HG02852 (cell line): ENCODE data around the gene UNC13A.

Source experiments
- ATAC-seq: cut with Tn5 transposase; IDR thresholded peaks from one replicate; pipeline ENCODE4 v1.9.1; 2021; ENCODE audit warnings: mild to moderate bottlenecking, moderate library complexity; ENCODE audit not compliant: unreplicated experiment

UNC13A gene

DNA sequence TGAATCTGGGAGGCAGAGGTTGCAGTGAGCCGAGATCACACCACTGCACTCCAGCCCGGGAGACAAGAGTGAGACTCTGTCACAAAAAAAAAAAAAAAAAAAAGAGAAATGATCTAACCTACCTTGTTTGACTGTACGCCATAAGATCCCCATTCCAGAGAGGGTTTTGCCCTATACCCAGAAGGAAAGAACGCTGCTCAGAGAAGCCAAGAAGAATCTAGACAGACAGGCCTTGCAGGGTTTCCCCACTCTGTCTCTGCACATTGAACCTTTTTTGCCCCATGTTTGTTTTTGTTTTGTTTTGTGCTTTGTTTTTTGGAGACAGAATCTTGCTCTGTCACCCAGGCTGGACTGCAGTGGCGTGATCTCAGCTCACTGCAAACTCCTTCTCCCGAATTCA lies 23.7 kb upstream of the UNC13A start:
- no peak for ATAC-seq

GRCh38 chr19:17706750-17707181 lies 18.6 kb upstream of the UNC13A start:
- no peak for ATAC-seq

- no peak for ATAC-seq
Observed at GRCh38 chr19:17703824-17704463, 15.8 kb upstream of the UNC13A start.

DNA sequence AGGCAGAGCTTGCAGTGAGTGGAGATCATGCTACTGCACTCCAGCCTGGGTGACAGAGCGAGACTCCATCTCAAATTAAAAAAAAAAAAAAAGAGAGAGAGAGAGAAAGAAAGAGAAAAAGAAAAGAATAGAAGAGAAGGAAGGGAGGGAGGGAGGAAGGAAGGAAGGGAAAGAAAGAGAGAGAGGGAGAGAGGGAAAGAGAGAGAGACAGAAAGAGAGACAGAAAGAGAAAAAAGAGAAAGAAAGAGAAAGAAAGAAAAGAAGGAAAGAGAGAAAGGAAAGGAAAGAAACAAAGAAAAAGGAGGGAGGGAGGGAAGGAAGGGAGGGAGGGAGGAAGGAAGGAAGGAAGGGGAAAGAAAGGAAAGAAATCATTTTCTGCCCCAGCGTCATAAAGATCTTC lies 7.0 kb upstream of the UNC13A start:
- no peak for ATAC-seq

GRCh38 chr19:17692566-17692965 lies 4.4 kb upstream of the UNC13A start:
- ATAC-seq: no peak

GRCh38 chr19:17688853-17689595 lies 870 bp upstream of the UNC13A start:
- no peak for ATAC-seq

DNA sequence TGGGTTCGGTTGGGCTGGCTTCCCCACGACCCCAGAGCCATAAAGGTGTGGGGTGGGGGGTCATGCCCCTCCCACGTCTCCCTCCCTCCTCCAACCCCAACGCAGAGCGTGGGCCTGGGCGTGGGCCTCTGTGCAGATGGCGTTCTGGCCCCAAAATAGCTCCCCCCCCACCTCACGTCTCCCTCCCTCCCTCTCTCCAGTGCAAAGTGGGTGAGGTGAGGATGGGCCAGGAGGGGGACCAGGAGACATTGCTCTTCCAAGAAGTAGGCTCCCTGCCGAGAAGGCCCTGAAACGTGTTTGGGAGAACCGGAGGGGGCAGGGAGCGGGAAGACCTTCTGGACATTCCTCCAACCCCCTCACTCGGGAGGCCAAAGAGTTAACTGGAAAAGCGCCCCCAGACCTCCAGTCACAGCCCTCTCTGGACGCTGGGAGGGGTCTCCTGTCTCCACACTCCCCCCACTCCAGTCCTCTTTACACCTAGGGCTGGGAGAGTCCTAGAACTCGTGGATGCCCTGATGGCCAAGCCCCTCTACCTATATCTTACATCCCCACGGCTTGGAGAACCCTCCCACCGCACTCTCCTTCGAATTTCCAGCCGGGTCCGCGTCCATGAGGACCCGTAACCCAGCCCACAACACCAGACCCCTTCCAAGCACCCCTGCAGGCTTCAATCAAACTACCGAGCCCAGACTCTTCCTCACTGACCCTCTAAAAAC lies 855 bp downstream of the UNC13A start:
- ATAC-seq: no peak

GRCh38 chr19:17686592-17687024 lies 1.5 kb downstream of the UNC13A start:
- no peak for ATAC-seq

GRCh38 chr19:17686023-17686521 lies 2.1 kb downstream of the UNC13A start:
- no peak for ATAC-seq

DNA sequence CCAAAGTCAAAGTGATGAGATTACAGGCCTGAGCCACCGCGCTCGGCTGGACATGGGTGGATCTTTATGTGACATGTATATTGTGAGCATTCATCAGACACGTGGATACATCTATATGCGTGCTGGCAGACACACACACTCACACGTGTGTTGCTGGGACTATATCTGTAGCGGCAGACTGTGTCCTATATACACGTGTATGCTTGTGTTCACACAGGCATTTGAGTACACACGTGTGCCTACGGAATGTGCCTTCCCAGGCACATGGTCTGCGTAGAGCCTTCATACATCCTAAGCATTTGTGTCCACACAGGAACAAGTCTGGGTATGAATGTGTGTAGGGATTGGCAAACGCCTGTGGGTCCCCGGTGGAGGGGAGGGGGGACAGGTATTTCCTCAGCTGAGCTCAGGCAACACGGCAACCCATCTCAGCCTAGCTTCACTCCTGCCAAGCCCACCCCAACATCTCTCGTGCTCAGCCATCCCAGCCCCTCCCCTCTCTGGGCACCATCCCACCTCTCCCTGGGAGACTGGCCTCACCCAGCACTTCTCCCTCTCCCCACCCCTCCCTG lies 2.6 kb downstream of the UNC13A start:
- no peak for ATAC-seq

GRCh38 chr19:17684256-17684655 lies 3.9 kb downstream of the UNC13A start:
- ATAC-seq: no peak

DNA sequence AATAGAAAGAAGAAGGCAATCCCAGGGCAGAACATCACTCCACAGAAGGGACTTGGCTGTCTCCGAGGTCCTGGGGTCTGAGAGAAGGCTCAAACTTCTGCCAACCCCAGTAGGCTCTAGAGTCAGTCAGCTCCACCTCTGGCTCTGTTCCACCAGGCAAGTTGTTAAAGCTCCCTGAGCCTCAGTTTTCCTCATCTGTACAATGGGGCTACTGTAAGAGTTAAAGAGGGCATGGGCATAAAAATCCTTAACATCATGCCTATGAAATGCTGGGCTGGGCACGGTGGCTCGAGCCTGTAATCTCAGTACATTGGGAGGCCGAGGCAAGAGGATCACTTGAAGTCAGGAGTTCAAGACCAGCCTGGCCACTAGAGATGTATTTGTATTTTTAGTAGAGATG lies 5.1 kb downstream of the UNC13A start:
- no peak for ATAC-seq

DNA sequence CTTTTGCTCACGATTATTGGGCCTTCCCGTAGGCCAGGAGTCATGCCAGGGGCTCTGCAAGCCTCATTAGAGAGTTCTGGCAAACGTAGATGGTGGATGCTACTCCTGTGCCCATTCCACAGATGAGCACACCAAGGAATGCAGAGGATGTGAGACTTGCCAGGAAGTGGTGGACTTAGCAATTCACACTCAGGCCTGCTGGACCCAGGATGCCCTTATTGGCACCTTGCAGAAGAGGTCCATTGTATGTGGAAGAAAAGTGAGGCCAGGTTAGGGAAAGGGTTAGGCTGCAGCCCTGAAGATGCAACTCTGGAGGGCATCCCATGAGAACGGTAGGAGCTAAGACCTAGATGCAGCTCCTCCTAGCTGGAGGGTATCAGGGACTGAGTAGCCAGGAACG lies 5.9 kb downstream of the UNC13A start:
- ATAC-seq: no peak

DNA sequence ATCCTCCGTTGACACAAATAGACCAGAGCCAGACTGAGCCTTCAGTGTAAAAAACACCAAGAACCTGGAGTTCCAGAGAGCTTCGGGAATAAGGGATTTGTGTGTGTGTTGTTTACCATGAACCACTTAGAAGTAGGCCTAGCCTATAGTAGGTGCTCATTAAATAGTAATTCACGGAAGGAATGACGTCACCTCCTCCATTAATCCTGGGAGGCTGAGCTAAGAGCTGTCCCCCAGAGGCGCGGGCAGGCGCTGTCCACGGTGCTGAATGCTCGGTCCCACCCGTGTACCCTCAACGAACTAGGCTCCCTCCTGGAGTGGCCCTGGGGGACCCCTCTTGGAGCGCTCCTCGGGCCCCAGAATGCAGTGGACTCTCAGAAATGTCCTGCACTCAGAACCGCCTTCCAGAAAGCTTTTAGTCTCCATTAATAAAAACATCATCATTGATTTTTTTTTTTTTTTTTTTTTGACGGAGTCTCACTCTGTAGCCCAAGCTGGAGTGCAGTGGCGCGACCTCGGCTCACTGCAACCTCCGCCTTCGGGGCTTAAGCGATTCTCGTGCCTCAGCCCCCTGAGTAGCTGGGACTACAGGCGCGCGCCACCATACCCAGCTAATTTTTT lies 6.5 kb downstream of the UNC13A start:
- ATAC-seq: no peak

DNA sequence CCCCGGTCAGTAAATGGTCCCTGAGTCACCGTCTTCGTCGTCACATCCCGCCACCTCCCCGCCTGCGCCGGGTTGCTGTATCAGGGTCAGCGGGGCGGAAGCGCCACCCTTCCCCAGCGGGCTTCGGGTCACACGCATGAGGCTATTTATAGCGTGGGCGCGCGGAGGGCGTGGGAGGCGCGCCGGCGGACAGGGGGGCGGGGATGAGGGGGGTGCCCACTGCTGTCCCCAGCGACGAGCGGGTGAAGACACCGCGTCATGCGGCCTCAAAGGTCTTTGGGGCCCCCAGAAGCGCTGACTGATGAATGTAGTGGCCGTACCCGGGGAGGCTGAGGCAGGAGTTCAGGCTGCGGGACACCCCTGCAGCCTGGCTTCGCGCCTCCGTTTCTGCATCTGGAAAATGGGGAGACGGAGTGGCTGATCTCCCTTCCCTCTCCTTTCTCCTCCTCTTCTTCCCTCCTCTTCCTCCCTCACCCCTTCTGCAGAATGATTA lies 7.9 kb downstream of the UNC13A start:
- ATAC-seq: no peak

GRCh38 chr19:17679526-17680229 lies 8.5 kb downstream of the UNC13A start:
- ATAC-seq: no peak

- ATAC-seq: no peak
Observed at GRCh38 chr19:17678836-17679235, 9.3 kb downstream of the UNC13A start.

- ATAC-seq: no peak
Observed at GRCh38 chr19:17677002-17677401, 11.2 kb downstream of the UNC13A start.

- no peak for ATAC-seq
Observed at GRCh38 chr19:17676295-17676694, 11.9 kb downstream of the UNC13A start.
